Hippocampal formation (tissue), 2 donors: ENCODE measurements around the gene TRAPPC2L.
"Not testable (repeated sequence)": the region's sequence is repeated elsewhere in the genome, so short reads cannot be mapped to it uniquely, and the experiment has no call there.

Experiments
- DNase-seq, 2 donors: peaks; one replicate each; lab custom pipeline; 2025; lab: John Stamatoyannopoulos, UW

The TRAPPC2L gene

DNA sequence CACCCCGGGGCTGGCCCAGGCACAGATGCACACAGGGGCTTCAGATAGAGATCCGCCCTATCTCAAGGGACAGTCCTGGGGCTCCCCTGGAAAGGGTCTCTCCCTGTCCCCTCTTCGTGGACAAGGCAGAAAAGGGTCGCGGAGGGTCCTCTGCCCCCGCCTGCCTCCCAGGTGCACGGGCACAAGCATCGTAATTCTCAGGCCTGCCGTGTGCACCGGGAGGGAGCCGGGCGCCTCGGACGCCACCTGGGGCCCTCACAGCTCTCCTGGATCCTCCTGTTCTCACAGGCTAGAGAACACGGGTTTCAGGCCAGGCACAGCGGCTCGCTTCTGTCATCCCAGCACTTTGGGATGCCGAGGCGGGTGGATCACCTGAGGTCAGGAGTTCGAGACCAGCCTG is 21.4 kb downstream of the TRAPPC2L start:
- no peak for DNase-seq

DNA sequence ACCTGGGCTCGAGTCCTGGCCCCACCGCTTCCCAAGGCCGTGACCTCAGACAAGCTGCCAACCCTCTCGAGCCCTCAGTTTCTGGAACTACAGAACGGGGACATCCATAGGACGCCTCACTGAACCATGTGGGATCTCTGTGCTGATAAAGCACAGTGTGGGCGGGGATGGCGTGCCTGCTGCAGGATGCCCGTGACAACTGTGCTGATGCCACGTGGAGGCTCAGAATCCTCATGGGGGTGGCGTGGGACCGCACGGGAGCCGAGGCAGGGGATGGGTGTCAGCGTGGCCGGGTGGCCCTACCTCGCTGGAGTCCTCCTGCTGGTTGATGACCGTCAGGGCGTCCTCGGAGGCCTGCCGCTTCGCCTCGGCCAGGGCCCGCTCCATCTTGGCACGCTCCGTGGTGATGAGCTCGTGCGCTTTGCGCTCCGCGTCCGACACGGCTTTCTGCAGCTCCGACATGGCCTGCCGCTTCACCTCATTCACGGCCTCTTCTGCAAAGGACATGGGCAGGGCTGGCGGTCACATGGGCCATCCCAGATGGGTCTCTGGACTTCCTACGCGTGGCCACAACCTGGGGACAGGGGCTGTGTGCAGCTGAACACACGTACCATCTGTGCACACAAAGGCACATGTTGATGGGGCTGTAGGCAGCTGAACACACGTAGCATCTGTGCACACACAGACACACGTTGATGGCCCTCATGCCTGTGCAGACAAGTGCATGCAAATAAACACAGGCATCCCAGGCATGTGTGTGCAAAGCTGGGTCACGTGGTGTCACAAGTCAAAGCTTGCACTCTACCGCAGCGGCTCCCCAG is 22.2 kb downstream of the TRAPPC2L start:
- DNase-seq: no peak

DNA sequence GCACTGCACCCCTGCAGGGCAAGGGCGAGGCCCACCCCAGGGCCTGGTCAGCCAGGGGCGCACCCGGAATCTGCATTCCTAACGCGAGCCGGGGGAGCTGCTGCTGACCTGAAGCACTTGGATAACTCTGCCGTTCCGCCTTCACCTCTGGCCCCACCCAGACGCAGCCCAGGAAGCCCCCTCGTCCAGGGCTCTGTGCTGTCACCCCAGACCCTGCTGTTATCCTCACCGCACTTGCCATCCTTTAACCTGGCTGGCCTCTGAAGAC is 22.8 kb downstream of the TRAPPC2L start:
- no peak for DNase-seq

DNA sequence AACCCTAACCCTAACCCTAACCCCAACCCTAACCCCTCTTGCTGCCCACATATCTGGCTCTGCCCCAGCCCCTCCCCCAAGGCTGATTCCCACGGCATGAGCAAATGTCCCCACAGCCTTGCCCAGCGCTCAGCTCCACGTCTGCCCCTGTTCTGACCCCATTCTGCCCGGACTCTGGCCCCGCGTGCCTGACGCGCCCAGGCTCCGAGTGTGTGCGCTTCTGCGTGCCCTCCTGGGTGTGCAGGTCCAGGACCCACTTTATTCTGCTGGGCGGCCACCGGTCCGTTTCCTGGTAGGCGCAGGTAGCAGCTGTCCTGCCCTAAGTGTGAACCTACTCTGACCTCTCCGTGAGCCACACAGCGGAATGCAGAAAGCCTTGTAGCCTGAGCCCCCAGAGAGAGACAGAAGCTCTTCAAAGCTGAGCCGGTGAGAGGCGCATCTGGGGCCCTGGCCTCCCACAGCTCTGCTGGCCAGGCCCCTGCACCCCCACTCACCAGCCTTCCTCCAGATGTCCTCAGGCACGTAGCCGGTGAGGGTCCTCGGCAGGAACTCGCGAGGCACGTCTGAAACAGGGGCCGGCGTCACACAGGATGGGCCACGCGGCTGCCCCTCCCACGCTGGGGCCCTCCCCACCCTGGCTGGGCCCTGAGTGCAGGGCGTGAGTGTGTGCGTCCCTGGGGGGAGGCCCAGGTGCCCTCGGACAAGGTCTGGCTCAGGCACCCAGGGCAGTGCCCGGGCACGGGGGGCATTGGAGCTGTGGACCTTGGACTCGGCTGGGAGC is 23.5 kb downstream of the TRAPPC2L start:
- no peak for DNase-seq

DNA sequence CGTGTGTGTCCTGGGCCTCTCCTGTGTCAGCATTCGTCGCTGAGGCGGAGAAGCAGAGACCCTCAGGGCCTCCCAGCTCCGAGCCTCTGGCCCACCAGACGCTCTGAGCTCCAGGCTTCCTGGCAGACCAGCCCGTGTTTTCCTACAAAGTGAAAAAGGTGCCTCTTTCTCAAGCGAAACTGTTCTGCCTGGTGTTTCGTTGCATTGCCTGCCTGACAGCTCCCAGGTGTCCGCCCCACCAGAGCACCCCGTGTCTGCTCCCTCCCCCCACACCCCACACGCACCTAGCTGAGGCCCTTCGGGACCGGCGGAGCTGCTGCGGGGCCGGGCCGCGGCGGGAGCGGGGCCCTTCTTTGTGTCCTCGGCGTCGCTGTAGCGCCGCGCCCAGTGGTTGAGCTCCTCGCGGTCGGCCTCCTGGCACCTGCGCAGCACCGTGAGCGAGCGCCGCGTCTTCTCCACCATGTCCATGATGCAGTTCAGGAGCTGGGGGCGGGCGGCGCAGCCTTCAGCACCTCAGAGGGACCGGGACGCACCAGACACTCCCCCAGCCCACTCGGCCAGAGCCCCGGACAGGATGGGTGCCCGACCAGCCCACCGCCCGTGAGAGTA is 24.2 kb downstream of the TRAPPC2L start:
- no peak for DNase-seq

DNA sequence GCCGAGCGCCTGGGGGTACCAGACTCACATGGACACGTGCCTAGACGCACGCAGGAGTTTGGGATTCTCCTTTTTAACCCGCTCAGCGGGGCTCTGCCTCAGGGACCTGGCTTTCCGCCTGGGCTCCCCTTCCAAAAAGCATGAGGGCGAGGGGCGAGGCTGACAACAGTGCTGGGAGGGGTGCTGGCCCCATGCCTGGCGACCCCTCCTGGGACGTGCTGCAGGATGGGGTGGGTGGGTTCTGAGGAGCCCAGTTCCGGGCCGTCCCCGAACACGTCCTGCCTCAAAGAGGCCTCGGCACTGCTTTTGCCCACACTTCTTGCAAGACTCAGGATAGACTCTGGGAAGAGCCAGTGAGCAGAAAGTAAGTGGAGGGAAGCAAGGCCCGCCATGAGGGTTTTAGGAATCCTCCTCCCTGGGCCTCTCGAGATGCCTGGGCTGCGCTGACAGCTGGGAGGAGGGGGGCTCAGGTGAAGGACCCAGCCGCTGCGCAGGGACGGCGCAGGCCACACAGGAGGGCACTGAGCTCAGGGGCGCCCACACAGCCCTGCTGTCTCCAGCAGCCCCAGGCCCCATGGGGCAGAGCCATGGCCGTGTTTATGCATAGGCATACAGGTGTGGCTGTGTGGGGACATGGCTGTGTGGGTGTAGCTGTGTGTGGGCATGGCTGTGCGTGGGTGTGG is 24.9 kb downstream of the TRAPPC2L start:
- no peak for DNase-seq

DNA sequence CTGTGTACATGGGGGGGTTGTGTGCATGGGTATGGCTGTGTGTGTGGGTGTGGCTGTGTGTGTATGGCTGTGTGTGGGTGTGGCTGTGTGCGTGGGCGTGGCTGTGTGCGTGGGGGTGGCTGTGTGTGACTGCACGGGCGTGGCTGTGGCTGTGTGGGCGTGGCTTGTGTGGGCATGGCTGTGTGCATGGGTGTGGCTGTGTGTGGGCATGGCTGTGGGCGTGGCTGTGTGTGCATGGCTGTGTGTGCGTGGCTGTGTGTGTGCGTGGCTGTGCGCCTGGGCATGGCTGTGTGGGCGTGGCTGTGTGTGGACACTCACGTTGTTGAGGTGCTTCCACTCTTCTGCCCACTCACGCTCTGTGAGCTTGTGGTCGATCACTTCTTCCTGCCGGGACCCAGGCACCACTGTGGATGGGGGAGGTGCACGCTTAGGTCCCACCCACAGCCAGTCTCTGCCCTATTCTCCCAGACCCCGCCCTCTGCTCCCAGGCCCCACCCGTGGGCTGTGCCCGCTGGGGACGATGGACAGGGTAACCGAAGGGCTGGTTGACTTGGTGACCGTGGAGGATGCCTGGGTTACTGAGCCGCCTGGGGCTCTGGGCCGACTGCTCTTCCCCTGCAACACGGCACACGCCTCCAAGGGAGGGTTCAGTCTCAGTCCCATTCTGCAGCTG is 25.6 kb downstream of the TRAPPC2L start:
- DNase-seq: no peak

DNA sequence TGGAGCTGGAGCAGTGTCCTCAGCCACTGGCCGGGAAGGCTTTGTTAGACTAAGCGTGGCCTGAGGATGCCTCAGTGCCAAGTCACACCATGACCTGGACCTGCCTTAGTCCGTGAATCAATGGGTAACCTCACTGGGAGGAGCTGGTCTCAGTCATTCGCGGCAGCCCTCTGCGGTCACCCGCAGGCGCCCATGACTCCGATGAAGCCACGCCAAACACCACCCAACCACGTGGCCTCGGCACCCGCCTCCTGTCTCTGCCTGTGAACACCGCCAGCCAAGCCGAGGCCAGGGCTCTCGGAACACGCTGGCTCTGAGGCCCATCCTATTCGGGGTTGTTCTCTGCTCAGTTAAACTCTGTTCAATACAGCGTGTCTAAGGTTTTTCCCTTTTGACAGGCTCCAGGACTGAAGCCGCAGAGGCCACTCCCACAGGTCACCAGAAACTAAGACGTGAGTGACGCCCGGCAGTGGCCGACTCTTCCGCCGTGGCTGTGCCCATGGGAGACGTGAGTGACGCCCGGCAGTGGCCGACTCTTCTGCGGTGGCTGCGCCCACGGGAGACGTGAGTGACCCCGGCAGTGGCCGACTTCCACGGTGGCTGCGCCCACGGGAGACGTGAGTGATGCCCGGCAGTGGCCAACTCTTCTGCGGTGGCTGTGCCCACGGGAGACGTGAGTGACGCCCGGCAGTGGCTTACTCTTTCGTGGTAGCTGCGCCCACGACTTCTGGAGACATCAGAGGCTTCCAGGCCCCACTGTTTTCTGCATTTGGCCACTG is 26.4 kb downstream of the TRAPPC2L start:
- DNase-seq: no peak

DNA sequence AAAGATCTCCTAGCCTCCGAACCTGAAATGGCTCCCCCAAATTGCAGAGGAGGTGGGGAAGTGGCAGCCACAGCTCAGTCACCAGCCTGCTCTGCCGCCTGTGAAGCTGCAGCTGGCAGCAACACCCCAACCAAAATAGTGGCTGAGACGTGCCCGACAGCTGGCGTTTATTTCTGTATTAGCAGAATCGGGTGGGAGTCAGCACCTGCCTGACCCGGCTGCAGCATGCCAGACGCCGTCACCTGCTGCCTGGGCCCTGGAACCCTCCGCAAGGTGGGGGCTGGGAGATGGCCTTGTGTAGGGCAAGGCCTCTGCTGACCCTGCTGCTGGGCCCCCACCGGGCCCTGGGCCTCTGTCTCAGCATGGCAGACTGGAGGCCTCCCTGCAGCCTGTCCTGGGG is 27.0 kb downstream of the TRAPPC2L start:
- no peak for DNase-seq

DNA sequence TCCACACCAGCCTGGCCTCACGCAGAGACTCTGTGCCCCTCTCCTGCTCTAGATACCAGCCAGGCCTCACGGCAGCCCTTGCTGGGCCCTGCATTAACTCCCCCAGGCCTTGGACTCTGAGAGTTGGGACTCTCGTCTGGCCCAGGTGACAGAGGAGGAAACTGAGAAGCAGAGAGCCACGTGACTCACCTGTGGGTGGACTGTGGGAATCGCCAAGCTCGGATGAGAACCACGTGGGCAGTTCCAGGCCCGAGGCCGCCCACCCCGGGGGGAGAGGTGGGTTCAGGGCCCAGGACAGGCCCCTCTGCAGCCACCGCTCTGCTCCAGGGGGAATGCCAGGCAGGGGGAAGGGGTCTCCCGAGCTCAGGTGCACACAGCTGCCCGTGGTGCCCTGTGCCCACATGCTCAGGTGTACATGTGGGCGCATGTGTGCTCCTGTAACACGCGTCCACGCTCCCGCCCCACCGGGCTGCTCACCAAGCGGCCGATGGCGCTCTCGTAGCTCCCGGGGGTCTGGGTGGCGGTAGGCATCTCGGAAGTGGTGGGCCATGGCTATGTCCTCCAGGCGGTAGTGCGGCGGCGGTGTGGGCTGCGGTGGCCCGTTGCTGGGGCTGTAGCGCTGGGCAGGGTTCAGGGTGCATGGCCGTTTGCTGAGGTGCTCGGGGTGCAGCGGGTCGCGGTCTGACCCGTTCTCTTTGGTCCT is 27.8 kb downstream of the TRAPPC2L start:
- DNase-seq: no peak

DNA sequence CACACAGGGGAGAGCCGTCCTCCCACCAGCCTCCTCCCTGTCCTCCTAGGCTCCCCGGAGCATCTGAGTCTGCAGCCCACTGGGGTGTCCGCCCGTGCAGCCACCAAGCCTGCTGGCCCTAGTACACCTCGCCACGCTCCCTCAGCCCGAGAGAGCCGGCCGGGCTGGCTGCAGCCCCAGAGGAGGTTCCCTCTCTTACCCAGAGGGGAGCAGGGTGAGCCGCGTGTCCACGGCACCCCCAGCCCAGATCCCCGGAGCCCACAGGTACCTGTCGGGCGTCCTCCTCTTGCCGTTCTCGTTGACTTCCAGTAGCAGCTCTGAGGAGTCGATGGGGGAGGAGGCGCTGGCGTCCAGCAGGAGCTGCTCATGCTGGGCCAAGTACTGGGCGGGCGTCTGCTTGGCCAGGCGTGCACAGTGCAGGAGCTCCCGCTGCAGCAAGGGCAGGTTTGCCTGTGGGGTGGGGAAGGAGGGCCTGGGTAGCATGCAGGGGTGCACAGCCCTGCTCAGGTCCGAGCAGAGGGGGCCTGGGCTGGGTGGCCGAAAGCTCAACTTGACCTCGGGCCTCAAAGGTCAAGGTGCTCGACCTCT is 28.9 kb downstream of the TRAPPC2L start:
- DNase-seq: no peak

DNA sequence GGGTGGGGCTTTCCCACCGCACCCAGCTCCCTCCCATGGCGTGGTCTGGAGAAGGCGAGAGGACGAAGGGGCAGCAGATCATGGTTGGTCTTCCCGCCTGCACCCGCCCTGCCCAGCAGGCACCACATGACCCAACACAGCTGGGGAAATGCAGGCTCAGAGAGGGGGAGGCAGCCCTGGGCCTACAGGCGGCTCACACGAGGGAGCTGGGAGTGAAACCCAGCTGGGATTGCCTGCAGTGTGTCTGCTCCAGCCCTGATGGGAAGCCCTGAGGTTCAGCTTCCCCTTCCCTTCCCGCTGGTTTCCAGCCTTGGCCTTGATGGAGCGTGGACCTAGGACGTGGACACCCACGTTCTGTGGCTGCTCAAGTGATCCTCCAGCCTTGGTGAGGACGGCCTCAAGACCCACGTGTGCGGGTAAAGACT is 29.5 kb downstream of the TRAPPC2L start:
- no peak for DNase-seq

DNA sequence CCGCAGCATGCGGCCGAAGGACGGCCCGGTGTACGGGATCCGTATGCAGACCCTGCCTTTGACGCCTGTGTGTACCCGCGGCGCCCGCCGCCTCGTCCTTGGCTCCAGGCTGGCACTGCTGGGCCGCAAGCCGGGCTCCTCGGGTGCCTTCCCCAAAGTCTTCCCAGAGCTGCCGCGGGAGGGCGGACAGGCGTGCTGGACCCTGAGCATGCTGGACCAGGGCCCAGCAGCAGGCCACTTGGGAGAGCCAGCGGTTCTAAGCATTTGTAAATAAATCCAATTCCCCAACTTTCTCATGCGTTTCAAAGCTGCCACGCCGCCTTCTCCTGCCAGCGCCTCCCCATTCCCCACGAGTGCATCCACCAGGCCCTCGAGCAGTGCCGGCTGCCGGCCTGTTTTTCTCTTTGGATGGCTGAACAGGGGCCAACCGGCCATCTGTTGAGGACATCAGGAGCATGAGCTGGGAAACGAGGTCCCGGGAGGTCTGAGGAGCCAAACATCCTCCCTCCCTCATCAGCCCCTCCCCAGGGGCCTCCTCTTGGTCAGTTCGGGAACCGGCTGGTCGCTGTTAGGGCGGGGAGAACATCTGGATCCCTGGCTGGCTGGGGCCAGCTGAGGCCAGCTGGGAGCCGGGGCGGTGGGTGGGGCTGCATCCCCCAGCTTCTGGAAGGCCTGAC is 30.1 kb downstream of the TRAPPC2L start:
- DNase-seq: no peak

DNA sequence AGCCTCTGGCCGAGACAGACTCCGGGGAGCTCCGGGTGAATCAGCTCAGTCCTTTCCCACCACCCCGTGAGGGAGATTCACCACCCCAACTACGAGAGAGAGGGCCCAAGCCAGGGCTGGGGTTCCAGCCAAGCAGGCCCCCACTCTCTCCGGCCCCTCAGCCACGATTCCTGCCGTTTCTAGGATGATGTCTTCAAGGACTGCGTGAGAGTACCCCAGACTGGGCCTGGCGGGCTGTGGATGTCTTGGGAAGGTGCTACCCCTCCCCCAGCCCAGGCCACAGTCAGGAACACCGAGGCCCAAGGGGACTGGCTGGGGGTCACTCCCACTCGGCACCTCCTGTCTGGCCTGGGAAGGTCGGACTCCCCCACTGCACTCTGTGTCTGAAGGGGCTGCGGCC is 31.1 kb downstream of the TRAPPC2L start:
- DNase-seq: no peak

DNA sequence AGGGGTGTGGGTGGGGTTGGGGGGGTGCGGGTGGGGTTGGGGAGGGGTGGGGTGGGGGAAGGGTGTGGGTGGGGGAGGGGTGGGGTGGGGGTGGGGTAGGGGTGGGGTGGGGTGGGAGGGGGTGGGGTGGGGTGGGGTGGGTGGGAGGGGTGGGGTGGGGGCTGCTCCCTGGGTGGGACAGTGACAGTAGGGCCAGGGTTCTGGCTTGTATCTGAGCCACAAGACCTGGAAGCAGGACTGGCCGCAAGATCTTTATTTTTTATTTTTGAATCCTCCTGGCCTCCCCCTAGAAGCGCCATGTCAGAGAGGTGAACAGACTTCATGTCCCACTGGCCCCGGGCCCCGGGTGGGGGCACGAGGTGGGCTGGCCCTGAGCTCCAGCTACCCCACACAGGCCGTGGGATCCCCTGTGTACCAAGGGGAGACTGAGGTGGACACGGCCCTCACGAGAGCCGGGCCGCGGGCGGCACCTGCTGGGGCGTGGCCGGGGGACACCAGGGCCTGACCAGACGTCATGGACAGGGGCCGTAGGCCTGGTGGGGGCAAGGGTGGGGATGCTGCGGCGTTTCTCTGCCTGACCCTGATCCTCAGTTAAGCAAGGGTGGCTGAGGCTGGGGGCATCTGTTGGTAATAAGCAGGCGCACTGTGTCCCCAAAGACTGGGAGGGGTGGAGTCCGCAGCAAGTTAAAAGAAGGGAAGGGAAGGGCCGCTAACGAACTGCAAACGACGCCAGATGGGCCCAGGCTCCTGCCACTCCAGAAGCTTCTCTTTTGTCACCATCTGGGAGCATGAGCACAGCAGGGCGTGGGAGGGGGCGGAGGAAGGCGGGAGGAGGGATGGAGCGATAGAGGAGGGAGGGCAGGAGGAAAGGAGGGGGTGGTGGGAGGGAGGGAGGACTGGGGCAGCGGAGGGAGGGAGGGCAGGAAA is 31.8 kb downstream of the TRAPPC2L start:
- DNase-seq: no peak

DNA sequence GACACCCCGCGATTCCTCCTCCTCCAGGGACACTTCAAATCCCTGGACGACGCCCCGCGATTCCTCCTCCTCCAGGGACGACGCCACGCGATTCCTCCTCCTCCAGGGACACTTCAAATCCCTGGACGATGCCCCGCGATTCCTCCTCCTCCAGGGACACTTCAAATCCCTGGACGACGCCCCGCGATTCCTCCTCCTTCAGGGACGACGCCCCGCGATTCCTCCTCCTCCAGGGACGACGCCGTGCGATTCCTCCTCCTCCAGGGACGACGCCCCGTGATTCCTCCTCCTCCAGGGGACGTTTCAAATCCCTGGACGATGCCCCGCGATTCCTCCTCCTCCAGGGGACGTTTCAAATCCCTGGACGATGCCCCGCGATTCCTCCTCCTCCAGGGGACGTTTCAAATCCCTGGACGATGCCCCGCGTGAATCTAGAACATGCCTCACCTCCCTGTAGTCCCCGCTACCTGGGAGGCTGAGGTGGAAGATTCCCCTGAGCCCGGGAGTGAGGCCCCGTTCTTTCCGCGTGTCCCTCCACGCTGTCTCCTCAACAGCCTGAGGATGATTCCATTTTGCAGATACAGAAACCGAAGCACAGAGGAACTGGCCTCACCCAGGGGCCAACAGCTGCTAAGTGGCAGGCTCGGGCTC is 32.9 kb downstream of the TRAPPC2L start:
- DNase-seq: not testable (repeated sequence)

DNA sequence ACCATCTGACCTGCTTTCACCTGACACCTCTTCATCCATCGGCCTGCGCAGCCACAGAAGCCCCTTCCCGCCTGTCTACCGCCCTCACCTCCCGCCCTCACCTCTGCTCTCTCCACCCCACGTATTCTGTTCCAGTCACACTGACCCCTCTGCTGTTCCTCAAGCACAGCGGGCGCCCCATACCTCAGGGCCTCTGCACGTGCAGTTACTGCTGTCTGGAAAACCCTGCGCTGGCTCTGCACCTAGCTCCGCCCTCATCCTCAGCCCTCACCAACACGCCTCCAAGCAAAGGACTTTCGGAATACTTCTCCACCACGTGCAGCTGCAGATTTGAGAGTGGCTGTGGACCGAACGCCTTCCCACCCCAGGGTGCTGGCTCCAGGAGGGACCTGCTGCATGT is 34.2 kb downstream of the TRAPPC2L start:
- DNase-seq: no peak

DNA sequence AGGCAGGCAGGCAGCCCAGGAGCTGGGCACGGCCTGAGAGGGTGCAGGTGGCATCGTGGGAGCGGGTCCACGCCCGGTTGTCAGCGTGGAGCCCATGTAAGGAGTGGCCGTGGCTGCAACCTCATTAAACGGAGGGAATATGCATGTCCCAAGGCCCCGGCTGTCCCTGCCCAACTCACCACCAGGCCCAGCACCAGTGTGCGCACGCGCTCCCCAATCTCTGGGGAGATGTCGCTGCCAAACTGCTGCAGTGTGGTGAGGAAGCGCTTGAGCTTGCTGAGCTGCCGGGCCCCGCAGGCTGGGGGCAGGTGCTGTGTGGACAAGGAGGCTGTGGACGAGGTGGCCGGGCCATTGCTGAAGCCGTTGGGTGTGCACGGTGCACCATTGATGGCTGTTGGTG is 35.1 kb downstream of the TRAPPC2L start:
- DNase-seq: no peak
